ENCODE results near the gene CTU1. TPM values are rescaled to one million over a fixed set of nuclear protein-coding genes. Genes with fewer than 3 reads are reported as not detected.

CTU1 gene
- total and polyA plus RNA-seq, 7 donors = 0.60 to 9.0 (median 5.7) TPM

GRCh38 chr19:51140441-51140840 is 32.2 kb upstream of the CTU1 start:
- Histone ChIP-seq H3K4me1 (no peaks in the 10 kb centered on the region), H3K27ac (peak overlapping the region in 1 of 4 donors; percentile 28), H3K36me3 (no peaks in the 10 kb centered on the region), H3K9me3 (no peaks in the 10 kb centered on the region), H3K27me3 (peaks cover 0 to 44% (median 5%) of the 10 kb centered on the region in 3 donors), H3K4me3 (no peak overlapping the region)
- no peak for DNase-seq
- TF ChIP-seq EP300 (IDR thresholded peaks at IDR 0.05) (no peak), POLR2A (IDR thresholded peaks at IDR 0.05) (no peak), POLR2AphosphoS5 (IDR thresholded peaks at IDR 0.05) (no peak)
- TF ChIP-seq, protein P1, sequence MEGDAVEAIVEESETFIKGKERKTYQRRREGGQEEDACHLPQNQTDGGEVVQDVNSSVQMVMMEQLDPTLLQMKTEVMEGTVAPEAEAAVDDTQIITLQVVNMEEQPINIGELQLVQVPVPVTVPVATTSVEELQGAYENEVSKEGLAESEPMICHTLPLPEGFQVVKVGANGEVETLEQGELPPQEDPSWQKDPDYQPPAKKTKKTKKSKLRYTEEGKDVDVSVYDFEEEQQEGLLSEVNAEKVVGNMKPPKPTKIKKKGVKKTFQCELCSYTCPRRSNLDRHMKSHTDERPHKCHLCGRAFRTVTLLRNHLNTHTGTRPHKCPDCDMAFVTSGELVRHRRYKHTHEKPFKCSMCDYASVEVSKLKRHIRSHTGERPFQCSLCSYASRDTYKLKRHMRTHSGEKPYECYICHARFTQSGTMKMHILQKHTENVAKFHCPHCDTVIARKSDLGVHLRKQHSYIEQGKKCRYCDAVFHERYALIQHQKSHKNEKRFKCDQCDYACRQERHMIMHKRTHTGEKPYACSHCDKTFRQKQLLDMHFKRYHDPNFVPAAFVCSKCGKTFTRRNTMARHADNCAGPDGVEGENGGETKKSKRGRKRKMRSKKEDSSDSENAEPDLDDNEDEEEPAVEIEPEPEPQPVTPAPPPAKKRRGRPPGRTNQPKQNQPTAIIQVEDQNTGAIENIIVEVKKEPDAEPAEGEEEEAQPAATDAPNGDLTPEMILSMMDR (IDR thresholded peaks at IDR 0.05) = no peak
- intact Hi-C loops (cut with DNase I) = no loop called here
- 49 to 58% methylated on average over 6 of the region's 6 CpGs for WGBS, 2 donors

DNA sequence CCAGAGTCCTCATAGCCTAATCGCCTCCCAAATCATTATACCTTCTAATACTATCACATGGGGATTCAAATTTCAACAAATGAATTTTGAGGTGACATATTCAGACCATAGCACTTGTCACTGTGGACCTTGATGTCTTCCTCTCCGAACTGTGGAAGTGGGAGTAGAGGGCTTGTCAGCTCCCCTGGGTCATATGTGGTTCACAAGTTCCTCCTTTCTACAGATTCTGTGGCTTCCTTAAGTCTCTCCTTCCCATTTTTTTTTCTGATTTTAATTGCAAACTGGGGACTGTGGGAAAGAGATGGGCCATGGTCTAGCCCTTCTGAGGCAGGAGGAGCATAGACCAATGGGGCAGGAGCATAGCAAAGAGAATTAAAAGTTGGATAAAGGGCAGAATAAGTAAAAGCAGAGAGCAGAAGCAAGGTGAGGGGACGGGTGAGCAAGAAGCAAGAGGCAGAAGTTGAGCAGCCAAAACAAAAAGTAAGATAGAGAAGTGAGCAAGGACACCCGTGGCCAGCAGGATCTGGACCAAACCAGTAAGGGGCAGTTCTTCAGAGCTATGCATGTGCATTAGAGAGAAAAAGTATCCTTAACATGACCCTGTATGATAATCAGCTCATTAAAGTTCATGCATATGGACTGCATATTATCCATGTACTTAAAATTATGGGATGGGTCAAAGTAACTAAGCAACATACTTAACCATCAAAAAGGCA is 31.2 kb upstream of the CTU1 start:
- no peak for DNase-seq
- peaks cover 0 to 44% (median 5%) of the 10 kb centered on the region in 3 donors for H3K27me3 ChIP-seq

GRCh38 chr19:51138549-51138979 is 30.4 kb upstream of the CTU1 start:
- 59 to 74% methylated on average over 6 of the region's 6 CpGs for WGBS, 2 donors
- Histone ChIP-seq H3K36me3 (no peaks in the 10 kb centered on the region), H3K4me1 (no peaks in the 10 kb centered on the region), H3K4me3 (no peak overlapping the region), H3K27ac (peak overlapping the region in 2 of 4 donors; percentile 39 to 57), H3K9me3 (no peaks in the 10 kb centered on the region), H3K27me3 (peaks cover 0 to 38% (median 5%) of the 10 kb centered on the region in 3 donors)
- intact Hi-C loops (cut with DNase I) = no loop called here
- TF ChIP-seq, protein P1 (IDR thresholded peaks at IDR 0.05) = no peak
- peak in 2 of 4 donors; percentile 17 to 43 for TF ChIP-seq POLR2AphosphoS5 (IDR thresholded peaks at IDR 0.05)
- DNase-seq = peak; percentile 73

More for the DNA sequence above, 31.2 kb upstream of the CTU1 start:
- peak overlapping the region in 3 of 4 donors; percentile 6 to 28 (median 20) for H3K27ac ChIP-seq
- TF ChIP-seq POLR2A (IDR thresholded peaks at IDR 0.05) = no peak
- TF ChIP-seq POLR2AphosphoS5 (IDR thresholded peaks at IDR 0.05) = no peak
- TF ChIP-seq, protein P1 (IDR thresholded peaks at IDR 0.05) = no peak
- TF ChIP-seq EP300 (IDR thresholded peaks at IDR 0.05) = no peak
- H3K9me3 ChIP-seq = no peaks in the 10 kb centered on the region
- intact Hi-C loops (cut with DNase I) = no loop called here
- H3K4me3 ChIP-seq = no peak overlapping the region
- no peaks in the 10 kb centered on the region for H3K4me1 ChIP-seq
- 48 to 67% methylated on average over 4 of the region's 4 CpGs for WGBS, 2 donors
- no peaks in the 10 kb centered on the region for H3K36me3 ChIP-seq

DNA sequence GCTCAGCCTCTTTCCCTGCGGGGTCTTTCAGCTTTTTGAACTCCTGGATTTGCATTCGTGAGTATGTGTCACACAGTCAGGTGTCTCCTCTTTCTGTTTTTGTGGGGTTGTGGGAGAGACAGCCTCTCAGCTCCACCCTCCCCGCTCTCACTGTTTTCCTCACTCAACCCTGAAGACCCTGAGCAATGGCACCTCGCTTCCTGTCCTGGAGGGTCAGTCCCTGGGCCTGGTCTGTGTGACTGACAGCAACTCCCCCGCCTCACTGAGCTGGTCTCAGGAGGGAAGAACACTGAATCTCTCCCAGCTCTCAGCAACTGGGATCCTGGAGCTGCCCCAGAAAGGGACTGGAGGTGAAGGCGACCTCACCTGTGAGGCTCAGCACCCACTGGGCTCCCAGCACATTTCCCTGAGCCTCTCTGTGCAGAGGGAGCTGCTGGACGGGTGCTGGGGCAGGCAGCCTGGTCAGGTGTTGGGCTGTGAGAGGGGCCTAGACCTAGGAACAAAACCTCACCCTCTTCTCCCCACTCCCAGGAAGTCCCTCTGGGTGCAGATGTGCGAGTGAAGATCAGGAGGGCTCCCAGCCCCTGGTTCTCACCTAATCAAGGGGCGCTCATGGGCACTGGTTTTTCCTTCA is 29.7 kb upstream of the CTU1 start:
- no peaks in the 10 kb centered on the region for H3K4me1 ChIP-seq
- H3K27ac ChIP-seq = peak overlapping the region; percentile 31 to 57 (median 44)
- H3K4me3 ChIP-seq = no peak overlapping the region
- TF ChIP-seq, protein P1 (IDR thresholded peaks at IDR 0.05) = no peak
- TF ChIP-seq EP300 (IDR thresholded peaks at IDR 0.05) (no peak), POLR2A (IDR thresholded peaks at IDR 0.05) (no peak), POLR2AphosphoS5 (IDR thresholded peaks at IDR 0.05) (no peak)
- DNase-seq = no peak
- intact Hi-C loops (cut with DNase I) = no loop called here
- no peaks in the 10 kb centered on the region for H3K9me3 ChIP-seq
- no peaks in the 10 kb centered on the region for H3K36me3 ChIP-seq
- WGBS, 2 donors = 68 to 76% methylated on average over 9 of the region's 9 CpGs
- H3K27me3 ChIP-seq = peaks cover 0 to 36% (median 5%) of the 10 kb centered on the region in 3 donors

All from sigmoid colon (tissue), 7 donors.